HG03457 (cell line): ENCODE results near the gene KIAA1328.

Experiments
- ATAC-seq: cut with Tn5 transposase; IDR thresholded peaks from one replicate; pipeline ENCODE4 v1.9.1; 2021; ENCODE audit warnings: moderate number of reproducible peaks; ENCODE audit not compliant: unreplicated experiment

Gene KIAA1328

DNA sequence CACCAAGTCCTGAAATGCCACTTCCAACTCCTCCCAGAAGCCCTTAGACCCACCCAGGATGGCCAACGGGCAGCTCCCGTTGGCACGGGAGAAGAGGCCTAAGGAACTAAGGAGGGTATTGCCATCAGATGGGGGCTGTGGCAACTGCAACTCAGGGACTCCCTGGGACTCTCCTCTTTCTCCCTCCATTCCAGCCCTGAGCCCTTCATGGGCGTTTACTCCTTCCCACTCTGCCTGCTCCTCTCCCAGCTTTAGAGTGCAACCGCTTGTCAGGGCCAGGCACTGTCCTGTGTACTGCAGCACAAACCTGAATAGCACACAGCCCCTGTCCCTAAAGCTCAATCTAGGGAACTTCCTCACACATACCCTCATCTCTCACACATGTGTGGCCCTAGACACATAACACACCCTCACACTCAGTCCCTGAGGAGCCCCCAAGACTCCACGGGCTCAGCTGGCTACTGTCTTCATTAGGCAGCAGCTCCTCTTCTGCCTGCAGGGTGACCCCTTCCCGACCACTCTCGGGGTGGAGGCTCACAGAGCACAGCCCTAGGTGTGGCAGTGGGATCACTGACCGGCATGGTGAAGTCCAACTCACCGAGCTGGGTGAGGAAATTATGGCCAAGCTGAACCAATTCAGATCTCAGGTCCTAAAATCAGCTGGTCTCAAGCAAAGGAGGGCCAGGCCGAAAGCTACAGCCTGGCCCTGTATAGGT is 420.4 kb downstream of the KIAA1328 start:
- ATAC-seq, result no peak

DNA sequence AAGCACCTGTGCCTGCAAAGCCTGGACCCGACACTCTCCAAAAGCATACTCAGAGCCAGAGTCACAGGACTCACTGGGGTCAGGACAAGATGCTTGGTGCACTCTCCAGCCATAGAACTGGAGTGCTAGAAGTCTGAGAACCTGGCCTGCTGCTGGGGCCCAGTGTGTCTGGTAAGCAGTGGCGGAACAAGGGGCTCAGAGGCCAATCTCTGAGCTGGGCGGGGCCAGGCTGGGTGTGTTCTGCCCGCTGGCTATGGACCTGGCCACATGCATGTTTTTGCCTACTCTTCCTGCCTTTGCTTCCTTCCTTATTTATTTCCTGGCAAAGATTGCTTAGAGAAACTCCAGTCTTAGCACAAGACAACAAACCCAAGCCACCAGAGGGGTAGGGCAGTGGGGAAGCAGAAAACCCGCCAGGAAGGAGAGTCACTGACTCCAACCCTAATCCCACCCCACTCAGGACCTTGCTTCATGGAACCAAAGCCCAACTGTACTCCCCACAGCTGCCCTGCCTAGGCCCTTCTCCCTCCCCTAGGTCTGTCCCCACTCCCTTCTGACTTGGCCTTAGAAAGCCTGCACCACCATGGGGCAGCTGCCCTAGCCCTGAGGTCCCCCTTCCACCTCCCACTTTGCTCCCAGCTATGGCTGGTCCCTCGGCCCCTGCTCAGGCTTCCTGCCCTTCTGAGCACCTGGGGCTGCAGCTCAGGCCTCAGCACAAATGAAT is 421.1 kb downstream of the KIAA1328 start:
- no peak for ATAC-seq

DNA sequence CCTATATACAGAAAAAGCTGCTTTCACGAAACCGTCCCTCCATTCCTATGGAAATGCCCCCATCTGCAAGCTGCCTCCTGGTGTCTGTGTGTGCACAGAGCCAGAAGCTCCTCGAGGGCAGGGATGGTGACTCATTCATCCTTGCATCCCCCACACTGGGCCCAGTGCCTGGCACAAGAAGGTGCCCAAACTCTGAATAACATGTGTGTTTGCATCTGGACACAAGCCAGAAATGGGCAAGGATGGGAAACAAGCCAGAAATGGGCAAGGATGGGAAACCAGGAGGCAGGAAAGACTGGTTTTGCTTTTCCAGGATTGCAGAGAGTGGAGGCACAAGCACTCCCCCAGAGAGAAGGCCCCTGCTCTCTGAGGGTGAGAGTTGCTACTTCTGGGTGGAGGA is 422.8 kb downstream of the KIAA1328 start:
- ATAC-seq, result no peak

DNA sequence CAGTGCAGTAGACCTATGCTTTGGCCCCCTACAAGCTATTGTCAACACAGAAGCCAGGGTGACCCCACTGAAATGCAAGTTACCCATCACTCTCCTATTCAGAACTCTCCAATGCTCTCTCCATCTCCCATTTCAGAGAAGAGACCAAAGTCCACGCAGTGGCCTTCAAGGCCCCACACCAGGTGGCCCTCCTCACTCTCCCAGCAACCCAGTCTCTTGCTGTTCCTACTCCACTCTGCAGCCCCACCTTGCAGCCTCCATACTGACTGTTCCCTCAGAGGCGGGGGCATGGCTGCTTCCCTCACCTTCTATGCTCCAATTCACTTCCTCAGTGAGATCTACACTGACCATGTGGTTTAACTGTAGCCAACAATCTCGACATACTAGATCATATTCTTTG is 423.4 kb downstream of the KIAA1328 start:
- no peak for ATAC-seq

DNA sequence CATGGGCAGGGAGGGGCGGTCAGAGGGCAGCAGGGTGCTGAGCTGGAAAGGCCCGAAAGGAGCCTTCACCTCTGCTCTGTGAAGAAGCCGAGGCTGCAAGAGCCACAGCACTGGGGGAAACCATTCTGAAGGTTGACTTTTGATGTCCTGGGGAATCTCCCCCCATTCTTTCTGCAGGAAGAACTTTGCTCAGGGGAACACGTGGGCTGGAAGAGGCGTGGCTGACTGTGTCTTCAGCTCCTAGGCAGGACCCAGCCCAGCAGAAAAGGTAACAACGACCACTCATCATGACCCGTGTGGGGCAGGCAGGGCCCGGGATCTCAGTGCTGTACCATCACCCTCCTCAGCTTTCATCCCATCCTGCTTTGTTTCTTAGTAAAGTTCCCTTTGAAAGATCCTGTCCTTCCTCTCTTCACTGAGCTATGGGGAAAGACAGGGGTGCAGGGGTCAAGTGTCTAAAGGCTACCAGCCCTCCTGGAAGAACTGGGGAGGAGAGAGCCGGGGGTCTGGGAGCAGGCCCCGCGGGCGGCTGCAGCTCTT is 424.0 kb downstream of the KIAA1328 start:
- ATAC-seq, result no peak

DNA sequence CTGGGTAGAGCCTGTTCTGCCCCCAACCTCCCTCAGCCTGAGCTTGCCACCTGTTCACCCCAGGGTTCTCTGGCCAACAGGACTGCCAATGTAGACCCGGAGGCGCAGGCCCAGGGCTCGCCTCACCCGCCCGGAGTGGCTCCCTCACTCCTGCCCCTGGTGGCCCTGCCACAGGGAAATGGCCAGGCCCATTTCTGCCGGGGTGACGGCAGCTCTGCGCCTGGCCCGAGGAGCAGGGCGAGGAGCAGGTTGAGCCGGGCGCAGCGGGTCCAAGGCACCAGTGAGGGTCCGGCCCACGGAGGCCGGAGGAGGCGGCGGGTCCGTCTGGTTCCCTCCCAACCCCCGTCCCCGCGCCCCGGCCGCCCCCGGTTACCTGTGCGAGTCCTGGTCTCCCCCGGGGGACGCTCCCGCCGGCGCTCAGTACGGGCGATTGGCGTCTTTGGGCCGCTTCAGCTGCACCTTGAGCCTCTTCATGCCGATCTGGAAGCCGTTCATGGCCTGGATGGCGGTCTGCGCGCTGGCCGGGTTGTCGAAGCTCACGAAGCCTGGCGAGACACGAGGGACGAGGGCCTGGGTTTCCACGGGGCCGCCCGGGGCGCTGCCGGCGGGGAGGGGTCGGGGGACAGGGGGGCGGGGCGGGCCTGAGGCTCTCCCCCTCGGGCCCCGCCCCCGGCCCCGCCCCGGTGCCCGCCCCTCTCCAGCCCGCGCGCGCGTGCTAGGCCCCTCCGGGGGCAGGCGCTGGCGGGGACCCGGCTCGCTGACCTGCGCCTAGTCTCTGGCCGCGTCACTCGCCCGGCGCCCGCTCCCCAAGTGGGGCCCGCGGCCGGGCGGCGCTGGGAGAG is 424.7 kb downstream of the KIAA1328 start:
- ATAC-seq, result no peak

DNA sequence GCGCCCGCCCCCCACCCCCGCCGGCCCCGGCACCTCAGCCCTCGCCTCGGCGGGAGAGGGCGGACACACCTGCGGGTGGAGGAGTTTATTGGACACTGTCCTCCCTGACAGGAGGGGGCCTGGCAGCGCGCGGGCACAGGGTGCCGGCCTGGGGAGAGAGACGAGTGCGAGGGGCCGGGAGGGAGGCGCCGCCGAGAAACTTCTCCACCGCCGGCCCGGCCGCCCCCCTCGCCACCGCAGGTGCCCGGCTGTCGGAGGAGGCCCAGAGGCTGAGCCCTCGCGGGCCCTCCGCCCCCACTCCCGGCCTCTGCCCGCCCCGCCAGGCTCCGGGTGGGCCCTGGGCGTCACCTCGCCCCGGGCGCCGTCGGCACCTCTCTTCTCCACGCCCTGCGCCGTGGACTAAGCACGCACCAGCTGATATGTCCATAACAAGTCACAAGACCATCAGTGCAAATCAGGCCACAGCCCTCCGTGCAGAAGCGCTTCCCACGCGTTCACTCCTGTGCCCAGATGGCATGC is 425.4 kb downstream of the KIAA1328 start:
- ATAC-seq, result no peak

DNA sequence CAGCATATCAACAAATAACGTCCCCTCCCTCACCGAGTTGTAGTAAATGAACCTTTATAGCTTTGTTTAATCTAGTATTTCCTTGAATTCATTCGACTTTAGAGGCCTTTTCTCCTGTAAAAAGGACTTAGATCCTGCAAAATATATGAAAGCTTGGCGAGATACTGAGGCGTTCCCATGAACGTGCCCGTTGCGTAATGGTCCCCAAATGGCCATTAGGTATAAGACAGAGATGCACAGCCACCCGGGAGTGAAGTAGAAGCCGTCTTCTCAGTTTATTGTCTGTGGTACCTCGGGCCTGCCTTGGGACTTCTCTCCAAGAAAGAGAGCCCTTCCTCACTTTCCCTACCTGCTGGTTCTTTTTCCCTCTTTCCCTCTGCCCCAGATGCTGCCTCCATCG is 426.0 kb downstream of the KIAA1328 start:
- ATAC-seq, result no peak

DNA sequence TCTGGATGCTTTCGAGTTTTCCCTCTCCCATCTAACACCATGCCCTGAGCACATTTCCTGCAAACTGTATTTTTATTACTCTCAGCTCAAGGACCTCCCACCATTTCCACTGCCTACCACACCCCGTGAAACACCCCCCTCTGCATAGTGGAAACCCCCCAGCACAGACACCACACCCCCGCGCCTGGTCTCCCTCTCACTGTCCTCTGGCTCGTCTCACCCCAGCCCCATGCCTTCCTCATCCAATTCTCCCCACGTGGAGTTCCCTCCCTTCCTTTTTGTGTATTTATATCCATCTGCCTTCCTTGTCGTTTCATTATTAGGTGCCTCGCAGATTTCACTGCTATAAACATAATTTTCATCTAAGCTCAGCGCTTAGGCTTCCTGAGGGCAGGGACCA is 429.2 kb downstream of the KIAA1328 start:
- ATAC-seq, result no peak

DNA sequence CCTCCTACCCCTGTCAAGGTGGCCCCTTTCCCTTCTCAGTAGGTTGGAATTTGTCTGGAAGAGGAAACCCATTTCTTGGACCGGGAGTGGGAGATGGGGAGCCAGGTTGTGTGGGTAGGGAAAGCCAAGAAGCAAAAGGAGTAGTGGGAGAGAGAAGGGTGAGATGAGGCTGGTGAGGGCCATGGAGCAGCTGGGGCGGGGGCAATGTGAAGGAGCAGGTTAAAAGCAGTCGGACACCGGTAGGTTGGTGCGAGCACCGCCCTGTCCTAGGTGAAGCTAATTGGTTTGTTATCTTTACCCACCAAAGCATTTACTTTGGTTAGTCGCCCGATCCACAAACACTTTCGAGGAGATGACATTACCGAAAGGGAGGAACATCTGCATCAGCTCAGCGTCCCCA is 429.9 kb downstream of the KIAA1328 start:
- no peak for ATAC-seq

DNA sequence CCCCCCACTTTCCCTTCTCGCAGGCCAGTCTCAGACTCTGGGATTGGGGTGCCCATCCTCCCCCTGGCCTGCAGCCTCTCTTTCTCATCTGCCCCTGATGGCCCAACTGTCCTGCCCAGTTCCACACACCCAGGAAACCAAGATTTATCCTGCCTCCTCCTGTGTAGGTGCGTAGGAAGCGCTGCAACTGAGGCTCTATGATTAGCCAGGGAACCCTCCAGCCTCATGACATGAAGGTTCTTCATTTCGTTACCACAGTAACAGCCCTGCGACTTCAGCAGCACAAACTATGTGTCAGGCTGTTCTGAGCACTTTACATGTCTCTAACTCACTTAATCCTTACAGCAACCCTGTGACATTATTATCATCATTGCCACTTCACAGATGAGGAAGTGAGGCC is 430.8 kb downstream of the KIAA1328 start:
- ATAC-seq, result no peak

DNA sequence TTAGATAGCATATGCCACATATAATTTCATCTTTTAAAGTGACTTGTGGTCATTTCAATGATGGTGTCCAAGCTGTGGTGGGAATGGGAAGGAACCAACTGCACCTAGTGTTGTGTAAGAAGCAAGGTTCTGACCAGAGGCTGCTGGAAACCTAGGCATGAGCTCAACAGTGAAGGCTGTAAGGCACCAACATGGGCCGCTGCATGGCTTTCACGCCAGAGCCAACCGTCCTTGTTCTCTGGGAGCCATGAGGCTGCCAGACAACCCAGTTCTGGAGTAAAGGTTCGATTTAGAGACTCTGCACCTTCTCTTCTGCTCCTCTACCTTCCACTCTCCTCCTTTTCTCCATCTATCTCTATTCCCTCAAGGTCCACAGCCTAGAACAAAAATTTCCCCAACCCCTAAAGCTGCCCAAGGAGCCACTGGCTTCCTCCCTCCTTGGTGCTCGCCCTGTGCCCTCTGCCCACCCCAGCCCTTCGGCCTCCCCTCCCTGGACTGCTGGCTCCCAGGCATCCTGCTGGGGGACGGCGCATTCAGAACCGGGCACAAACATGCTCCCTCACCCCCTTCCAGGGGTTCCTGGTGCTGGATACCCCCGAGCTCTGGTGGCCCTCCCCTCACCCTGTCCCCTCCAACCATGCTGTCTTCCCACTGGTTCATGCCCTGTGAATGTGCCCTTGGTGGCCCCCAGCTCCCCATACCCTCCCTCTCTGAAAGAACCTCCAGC is 431.6 kb downstream of the KIAA1328 start:
- ATAC-seq, result no peak

DNA sequence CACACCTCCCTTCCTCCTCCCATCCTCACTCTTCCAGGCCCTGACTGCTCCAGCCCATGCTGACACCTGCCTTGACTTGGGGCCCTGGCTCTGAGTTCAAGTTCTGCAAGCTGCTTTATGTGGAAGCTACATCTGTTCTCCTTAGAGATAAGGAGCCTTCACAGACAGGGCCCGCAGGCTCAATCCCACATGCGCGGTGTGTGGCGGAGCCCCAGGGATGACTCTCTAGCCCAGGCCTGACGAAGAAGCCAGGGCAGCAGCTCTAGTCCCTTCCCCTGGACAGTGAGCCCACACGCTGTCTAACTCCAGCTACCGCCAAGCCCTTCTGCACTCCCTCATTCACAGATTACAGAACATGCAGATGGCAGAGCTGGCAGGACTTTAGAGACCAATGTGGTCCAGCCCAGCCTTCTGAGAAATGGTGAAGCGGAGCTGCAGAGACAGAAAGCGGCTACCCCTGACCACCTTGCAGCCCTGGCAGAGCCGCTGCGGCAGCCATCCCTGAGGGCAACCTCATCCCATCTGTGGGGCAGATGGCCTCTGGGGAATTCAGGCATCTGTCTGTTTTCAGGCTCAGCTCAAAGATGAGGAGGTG is 432.4 kb downstream of the KIAA1328 start:
- no peak for ATAC-seq

DNA sequence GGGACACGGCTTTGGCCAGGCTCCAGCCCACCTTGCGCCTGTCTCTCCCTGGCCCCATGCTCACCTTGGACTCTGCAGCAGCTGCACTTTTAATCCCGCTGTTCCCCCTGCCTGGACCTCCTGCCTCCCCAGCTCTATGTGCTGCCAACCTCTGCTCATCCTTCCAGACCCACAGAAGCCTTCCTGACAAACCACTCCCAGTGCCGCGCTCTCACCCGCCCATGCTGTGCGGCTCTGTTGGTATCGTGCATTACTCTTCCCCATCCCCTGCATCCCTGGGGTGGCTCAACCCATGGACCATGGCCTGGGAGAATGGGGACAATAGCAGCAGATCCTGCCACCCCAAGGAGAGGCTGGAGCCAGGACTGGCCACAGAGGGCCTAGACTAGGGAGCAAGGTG is 433.1 kb downstream of the KIAA1328 start:
- no peak for ATAC-seq

DNA sequence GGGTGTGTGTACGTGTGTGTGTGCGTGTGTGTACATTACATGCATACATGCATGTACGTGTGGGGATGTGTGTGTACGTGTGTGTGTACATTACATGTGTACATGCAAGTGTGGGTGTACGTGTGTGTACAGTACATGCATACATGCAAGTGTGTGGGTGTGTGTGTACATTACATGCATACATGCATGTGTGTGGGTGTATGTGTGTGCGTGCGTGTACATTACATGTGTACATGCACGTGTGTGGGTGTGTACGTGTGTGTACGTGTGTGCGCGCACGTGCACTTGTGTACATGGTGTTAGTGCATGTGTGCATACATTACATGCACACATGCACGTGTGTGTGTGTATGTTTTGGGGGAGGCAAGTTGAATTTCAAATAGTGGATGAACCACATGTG is 436.0 kb downstream of the KIAA1328 start:
- ATAC-seq, result no peak

DNA sequence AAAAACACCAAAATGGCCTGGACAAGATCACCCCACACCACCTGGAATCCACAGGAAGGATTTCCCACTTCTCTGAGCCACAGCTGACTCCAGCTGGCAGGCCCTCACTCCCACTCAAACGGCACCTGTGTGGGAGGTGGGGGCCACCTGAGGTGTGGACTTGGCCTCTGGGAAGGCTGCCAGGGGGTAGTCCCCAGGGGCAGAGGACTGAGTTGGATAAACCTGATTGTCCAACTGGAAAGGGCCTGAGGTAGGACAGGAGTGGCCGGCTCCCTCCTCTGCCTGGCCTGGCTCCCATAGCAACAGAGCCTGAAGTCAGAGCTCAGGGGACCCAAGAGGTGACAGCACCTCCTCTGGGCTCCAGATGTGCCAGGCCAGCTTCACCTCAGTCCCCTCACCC is 436.5 kb downstream of the KIAA1328 start:
- no peak for ATAC-seq

DNA sequence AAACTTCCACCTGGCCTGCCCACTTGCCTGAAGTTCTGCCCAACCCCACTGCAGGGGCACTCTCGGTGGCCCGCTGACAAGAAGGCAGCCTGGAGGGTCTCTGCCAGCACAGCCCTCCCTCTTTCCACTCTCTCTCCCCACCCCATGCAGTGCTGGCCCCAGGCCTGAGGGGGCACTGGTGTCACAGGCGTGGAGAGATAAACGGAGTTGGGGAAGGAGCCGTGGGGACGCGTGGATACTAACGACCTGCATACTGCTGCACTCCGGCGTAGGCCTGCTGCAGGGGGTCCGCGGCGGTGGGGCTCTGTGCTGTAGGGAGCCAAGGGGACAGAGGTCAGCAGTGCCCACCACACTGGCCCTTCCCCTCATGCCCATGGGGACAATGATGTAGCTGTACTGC is 437.4 kb downstream of the KIAA1328 start:
- no peak for ATAC-seq

DNA sequence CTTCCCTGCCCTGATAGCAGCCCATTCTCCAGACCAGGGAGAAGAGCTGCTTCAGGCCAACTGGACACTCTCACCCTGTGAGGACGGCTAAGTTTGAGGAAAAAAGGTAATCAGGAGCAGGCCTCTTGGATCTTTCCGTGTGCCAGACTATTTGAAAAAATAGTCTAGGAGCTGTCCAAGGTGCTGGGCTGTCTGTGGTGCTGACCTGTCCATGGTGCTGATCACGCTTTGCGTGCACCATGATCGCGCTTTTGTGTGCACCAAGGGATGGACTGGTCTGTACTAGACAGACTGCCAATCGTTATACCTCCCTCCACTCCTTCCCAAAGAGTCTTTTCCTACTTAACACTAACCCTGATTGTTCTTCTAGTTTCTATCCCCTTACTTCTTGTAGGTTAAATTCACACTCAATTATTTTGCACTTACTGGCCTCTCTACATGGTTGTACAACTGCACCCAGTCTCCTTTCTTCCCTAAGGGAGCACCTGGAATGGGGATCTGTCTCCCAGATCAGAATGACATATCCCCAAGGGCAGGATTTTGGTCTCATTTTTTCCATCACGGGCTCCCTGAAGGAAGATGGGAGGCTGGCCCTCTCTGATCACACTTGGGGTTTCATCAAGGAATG is 441.2 kb downstream of the KIAA1328 start:
- no peak for ATAC-seq

DNA sequence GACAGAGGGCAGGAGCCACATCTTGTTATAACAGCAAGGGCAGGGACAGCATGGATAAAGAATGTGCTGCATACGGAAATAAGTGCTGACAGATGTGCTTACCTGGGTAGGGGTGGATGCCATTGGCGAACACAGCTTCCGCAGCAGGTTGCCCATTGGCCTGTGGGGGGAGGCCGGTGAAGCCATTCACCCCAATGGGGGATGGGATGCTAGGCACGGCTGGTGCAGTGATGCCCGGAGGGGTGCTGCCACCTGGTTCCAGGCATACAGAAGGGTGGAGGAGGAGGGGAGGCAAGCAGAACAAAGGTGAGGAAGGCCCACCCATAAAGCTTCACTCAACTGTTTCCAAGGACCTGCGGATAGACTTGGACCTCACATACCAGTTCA is 441.7 kb downstream of the KIAA1328 start:
- ATAC-seq, result no peak

DNA sequence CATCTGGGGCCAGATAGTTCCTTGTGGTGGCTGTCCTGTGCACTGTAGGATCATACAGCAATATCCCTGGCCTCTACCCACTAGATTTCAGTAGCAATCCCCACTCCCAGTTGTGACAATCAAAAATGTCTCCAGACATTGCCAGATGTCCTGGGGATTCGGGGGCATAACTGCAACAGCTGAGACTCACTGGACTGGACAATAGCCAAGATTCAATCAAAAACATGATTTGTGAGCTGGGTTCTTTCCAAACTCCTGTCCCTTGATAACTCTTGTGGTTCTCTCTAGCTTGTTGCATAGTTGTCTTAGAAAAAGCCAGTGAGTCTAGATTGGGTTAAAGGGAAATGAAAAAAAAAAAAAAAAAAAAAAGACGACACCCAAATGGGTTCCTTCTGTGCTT is 443.3 kb downstream of the KIAA1328 start:
- no peak for ATAC-seq
